Measurements from ENCODE around the gene GDF15. TPM values are rescaled to one million over a fixed set of nuclear protein-coding genes. Genes with fewer than 3 reads are reported as not detected.
A peak's percentile ranks its signal among the peaks of the same experiment; 100 is the strongest.

The GDF15 gene, protein sequence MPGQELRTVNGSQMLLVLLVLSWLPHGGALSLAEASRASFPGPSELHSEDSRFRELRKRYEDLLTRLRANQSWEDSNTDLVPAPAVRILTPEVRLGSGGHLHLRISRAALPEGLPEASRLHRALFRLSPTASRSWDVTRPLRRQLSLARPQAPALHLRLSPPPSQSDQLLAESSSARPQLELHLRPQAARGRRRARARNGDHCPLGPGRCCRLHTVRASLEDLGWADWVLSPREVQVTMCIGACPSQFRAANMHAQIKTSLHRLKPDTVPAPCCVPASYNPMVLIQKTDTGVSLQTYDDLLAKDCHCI
- total RNA-seq (10 to 100 TPM in 1 of 2 donors, under 1 TPM in 1; 0.42 to 11.6 TPM), polyA plus RNA-seq (1 to 10 TPM; 6.7 to 7.7 TPM)

DNA sequence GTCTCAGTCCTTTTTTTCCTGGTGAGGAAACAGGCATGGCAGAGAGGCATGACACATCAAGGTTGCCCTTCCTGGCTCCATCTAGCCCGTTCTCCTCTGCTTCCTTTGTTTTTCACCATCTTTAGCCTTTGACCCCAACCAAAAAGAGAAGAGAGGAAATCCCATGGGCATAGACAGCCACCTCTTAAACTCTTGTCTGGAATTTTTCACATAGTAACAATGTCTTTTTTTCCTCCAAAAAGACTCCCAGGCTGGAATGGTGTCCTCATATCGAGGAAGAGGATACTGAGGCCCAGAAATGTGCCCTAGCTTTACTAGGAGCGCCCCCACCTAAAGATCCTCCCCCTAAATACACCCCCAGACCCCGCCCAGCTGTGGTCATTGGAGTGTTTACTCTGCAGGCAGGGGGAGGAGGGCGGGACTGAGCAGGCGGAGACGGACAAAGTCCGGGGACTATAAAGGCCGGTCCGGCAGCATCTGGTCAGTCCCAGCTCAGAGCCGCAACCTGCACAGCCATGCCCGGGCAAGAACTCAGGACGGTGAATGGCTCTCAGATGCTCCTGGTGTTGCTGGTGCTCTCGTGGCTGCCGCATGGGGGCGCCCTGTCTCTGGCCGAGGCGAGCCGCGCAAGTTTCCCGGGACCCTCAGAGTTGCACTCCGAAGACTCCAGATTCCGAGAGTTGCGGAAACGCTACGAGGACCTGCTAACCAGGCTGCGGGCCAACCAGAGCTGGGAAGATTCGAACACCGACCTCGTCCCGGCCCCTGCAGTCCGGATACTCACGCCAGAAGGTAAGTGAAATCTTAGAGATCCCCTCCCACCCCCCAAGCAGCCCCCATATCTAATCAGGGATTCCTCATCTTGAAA lies at the start of gene GDF15:
TSS of gene GDF15 (plus strand) at position 484 of the 868 bp plus-strand sequence. CDS start at position 516, 32 bp downstream.
- Histone ChIP-seq H3K4me1 (ENCODE audit: control insufficient read depth in 4 of 4, insufficient read depth in 4 of 4, low read length in 3 of 4) (peaks cover 8 to 34% (median 19%) of the 10 kb centered on the region in 4 donors), H3K9ac (ENCODE audit: low read depth in 1 of 2, low read length in 2 of 2) (peak within 1 kb of the TSS in 1 of 2 donors; percentile 59), H3K36me3 (ENCODE audit: control insufficient read depth in 4 of 4, insufficient read depth in 3 of 4, low read depth in 1 of 4, low read length in 3 of 4) (peaks cover 0 to 5% (median 0%) of the 10 kb centered on the region in 4 donors), H3K4me3 (ENCODE audit: low read depth in 1 of 3, low read length in 3 of 3) (peak within 1 kb of the TSS in 2 of 3 donors; percentile 37 to 43), H3K9me3 (ENCODE audit: control insufficient read depth in 4 of 4, low read length in 3 of 4) (no peaks in the 10 kb centered on the region), H3K27me3 (ENCODE audit: control insufficient read depth in 4 of 4, insufficient read depth in 4 of 4, low read length in 3 of 4) (no peaks in the 10 kb centered on the region), H3K27ac (ENCODE audit: low read depth in 1 of 2, low read length in 2 of 2) (peak within 1 kb of the TSS; percentile 90)
- peak; percentile 84 for DNase-seq (ENCODE audit: low spot score)
- TF ChIP-seq, protein P1, sequence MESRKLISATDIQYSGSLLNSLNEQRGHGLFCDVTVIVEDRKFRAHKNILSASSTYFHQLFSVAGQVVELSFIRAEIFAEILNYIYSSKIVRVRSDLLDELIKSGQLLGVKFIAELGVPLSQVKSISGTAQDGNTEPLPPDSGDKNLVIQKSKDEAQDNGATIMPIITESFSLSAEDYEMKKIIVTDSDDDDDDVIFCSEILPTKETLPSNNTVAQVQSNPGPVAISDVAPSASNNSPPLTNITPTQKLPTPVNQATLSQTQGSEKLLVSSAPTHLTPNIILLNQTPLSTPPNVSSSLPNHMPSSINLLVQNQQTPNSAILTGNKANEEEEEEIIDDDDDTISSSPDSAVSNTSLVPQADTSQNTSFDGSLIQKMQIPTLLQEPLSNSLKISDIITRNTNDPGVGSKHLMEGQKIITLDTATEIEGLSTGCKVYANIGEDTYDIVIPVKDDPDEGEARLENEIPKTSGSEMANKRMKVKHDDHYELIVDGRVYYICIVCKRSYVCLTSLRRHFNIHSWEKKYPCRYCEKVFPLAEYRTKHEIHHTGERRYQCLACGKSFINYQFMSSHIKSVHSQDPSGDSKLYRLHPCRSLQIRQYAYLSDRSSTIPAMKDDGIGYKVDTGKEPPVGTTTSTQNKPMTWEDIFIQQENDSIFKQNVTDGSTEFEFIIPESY (IDR thresholded peaks at IDR 0.05): peak; percentile 76
- TF ChIP-seq HNF4A (conservative IDR thresholded peaks at IDR 0.05) (peak; percentile 86 to 89), TAF1 (conservative IDR thresholded peaks at IDR 0.05) (peak; percentile 99), RAD21 (IDR thresholded peaks at IDR 0.05) (peak; percentile 61 to 78), GABPA (IDR thresholded peaks at IDR 0.05 in 1 of 2, conservative IDR thresholded peaks at IDR 0.05 in 1 of 2) (no peak), JUND (IDR thresholded peaks at IDR 0.05) (peak in 1 of 2 donors; percentile 29), NR2F2 (IDR thresholded peaks at IDR 0.05) (peak; percentile 35), FOXA1 (IDR thresholded peaks at IDR 0.05) (peak; percentile 93), RXRA (IDR thresholded peaks at IDR 0.05) (peak; percentile 72 to 79), EGR1 (IDR thresholded peaks at IDR 0.05; ENCODE audit: low read depth in 2 of 2) (peak in 1 of 2 donors; percentile 50), YY1 (IDR thresholded peaks at IDR 0.05) (peak; percentile 73), HNF4G (IDR thresholded peaks at IDR 0.05) (peak; percentile 81), FOXA2 (IDR thresholded peaks at IDR 0.05) (peak; percentile 85), SP1 (IDR thresholded peaks at IDR 0.05) (peak; percentile 93)
- TF ChIP-seq, protein P2, sequence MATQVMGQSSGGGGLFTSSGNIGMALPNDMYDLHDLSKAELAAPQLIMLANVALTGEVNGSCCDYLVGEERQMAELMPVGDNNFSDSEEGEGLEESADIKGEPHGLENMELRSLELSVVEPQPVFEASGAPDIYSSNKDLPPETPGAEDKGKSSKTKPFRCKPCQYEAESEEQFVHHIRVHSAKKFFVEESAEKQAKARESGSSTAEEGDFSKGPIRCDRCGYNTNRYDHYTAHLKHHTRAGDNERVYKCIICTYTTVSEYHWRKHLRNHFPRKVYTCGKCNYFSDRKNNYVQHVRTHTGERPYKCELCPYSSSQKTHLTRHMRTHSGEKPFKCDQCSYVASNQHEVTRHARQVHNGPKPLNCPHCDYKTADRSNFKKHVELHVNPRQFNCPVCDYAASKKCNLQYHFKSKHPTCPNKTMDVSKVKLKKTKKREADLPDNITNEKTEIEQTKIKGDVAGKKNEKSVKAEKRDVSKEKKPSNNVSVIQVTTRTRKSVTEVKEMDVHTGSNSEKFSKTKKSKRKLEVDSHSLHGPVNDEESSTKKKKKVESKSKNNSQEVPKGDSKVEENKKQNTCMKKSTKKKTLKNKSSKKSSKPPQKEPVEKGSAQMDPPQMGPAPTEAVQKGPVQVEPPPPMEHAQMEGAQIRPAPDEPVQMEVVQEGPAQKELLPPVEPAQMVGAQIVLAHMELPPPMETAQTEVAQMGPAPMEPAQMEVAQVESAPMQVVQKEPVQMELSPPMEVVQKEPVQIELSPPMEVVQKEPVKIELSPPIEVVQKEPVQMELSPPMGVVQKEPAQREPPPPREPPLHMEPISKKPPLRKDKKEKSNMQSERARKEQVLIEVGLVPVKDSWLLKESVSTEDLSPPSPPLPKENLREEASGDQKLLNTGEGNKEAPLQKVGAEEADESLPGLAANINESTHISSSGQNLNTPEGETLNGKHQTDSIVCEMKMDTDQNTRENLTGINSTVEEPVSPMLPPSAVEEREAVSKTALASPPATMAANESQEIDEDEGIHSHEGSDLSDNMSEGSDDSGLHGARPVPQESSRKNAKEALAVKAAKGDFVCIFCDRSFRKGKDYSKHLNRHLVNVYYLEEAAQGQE (IDR thresholded peaks at IDR 0.05): peak; percentile 92
- TF ChIP-seq, protein P3, sequence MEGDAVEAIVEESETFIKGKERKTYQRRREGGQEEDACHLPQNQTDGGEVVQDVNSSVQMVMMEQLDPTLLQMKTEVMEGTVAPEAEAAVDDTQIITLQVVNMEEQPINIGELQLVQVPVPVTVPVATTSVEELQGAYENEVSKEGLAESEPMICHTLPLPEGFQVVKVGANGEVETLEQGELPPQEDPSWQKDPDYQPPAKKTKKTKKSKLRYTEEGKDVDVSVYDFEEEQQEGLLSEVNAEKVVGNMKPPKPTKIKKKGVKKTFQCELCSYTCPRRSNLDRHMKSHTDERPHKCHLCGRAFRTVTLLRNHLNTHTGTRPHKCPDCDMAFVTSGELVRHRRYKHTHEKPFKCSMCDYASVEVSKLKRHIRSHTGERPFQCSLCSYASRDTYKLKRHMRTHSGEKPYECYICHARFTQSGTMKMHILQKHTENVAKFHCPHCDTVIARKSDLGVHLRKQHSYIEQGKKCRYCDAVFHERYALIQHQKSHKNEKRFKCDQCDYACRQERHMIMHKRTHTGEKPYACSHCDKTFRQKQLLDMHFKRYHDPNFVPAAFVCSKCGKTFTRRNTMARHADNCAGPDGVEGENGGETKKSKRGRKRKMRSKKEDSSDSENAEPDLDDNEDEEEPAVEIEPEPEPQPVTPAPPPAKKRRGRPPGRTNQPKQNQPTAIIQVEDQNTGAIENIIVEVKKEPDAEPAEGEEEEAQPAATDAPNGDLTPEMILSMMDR (IDR thresholded peaks at IDR 0.05; ENCODE audit: low read depth, low read length, missing input control): peak; percentile 68
- TF ChIP-seq, protein P4, sequence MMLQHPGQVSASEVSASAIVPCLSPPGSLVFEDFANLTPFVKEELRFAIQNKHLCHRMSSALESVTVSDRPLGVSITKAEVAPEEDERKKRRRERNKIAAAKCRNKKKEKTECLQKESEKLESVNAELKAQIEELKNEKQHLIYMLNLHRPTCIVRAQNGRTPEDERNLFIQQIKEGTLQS (IDR thresholded peaks at IDR 0.05): no peak
- TF ChIP-seq, protein P5, sequence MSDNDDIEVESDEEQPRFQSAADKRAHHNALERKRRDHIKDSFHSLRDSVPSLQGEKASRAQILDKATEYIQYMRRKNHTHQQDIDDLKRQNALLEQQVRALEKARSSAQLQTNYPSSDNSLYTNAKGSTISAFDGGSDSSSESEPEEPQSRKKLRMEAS (IDR thresholded peaks at IDR 0.05): peak; percentile 60
- WGBS: 17% methylated on average over 33 of the region's 33 CpGs
